Suppressor macrophage treated with lipopolysaccharide for 4 hours (primary cell): ENCODE measurements around the gene RNF157.
"Not testable (repeated sequence)": the region's sequence is repeated elsewhere in the genome, so short reads cannot be mapped to it uniquely, and the experiment has no call there.

Experiments
- DNase-seq: peaks from one replicate; pipeline ENCODE4 v3.0.0-alpha.2; 2020

RNF157 gene

DNA sequence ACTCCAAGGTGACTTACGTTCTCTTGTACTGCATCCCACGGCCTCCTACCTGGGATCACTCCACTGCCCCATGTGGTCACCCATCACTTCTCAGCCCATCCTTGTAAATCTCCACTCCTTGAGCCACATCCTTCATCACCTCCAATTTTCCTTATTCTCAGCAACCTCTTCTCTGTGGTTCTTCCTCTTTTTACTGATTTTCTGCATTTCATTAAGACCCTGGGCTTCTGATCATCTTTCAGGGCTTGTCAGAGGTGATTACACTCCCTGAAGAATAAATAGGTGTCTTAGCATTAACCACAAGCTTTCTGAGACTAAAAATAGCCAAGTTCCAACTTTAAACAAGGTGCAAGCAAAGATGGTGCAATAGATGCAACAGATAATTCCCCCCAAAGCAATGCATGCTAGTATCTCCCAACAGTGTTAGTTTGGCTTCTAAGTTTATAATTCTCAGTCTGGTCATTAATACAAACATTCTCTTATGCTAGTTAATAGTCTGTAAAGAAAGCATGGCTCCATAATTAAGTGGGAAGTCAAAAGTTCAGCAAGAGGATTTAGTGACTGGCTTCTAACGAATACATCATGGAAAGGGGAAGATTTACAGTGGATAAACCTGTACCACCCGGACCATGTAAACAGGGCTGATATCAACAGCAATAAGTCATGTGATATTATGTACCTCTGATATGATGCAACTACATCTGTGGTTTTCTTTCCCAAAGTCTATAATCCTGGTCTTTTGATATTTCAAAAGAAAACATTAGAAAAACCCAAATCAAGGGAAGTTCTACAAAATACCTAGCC is 51.9 kb downstream of the RNF157 start:
- DNase-seq = no peak

GRCh38 chr17:76186774-76187173 is 53.5 kb downstream of the RNF157 start:
- not testable (repeated sequence) for DNase-seq

DNA sequence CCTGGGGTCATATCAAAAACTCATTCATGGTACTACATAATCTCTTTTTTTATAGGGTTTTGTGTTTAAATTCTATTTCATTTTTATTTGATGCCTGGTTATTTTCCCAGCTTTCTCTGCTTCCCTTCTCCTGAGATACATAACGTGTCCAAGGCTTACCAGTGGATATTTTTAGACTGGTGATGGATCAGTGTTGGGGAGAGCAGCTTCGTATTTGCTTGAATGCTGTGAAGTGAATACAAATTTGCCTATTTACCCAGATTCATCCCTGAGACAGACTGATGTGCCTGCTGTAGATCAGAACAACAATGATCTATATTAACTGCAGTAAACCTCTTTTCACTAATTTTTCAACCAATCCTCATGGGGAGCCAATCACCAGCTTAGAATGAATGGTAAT is 56.0 kb downstream of the RNF157 start:
- DNase-seq = no peak

GRCh38 chr17:76182016-76182764 is 58.1 kb downstream of the RNF157 start:
- peak; percentile 91 for DNase-seq

DNA sequence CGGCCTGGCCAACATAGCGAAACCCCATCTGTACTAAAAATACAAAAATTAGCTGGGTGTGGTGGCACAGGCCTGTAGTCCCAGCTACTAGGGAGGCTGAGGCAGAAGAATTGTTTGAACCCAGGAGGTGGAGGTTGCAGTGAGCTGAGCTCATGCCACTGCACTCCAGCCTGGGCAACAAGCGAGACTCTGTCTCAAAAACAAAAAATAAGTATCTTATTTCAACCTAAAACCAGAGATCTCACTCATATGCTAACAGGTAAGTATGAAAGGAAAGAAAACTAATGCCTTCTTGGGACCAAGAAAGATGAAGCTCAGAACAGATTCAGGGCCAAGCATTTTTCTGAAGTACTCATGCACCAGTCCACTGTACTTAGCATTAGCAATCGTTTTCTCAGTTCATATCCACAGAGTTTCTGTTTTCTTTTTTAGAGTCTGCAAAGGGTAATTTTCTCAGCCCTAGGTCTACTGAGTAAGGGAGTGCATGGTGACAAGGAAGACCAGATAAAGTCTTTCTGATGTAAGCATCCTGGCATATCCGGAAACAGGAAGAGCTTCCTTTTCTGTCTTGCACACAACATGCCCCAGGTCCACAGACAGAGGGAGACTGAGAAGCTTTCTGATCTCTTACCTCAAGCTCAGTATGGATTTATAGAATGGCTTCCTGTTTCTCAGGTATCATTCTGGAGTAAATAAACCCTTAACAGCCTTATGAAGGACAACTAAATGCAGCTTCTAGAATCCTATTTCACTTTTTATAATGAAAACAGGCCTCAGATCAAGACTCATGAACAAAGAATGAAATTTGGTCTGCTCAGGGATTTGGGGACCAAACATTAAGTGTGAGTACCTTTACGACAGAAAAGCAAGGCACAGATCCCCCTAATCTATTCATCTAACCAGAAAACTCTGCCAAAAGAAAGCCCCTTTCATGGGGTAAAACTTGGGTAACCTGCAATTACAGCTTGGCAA is 60.5 kb downstream of the RNF157 start:
- no peak for DNase-seq

DNA sequence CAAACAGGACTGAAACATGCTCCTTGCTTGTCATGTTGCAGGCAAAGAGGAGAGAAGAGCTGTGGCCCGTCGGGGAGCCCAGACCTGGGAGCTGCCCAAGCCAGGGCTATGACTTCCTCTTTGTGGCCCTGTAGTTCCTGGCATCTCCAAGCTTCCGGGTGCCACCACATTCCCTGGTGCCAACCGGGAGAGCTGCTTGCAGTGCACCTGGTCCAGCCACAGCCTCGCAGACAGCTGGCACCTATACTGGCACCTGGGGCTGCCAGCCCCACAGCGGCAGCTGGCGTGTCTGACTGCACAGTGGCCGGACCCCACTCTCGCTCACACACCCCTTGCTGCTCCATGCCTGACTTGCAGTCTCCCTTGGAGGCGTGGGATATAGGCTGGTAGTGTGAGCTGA is 62.2 kb downstream of the RNF157 start:
- DNase-seq = no peak

GRCh38 chr17:76176701-76177574 is 63.4 kb downstream of the RNF157 start:
- DNase-seq = no peak

- no peak for DNase-seq
Measured at GRCh38 chr17:76174037-76174436, 66.3 kb downstream of the RNF157 start.

- no peak for DNase-seq
Measured at GRCh38 chr17:76173474-76173873, 66.8 kb downstream of the RNF157 start.

- no peak for DNase-seq
Measured at GRCh38 chr17:76171706-76172105, 68.6 kb downstream of the RNF157 start.

GRCh38 chr17:76170114-76170513 is 70.2 kb downstream of the RNF157 start:
- DNase-seq = no peak

DNA sequence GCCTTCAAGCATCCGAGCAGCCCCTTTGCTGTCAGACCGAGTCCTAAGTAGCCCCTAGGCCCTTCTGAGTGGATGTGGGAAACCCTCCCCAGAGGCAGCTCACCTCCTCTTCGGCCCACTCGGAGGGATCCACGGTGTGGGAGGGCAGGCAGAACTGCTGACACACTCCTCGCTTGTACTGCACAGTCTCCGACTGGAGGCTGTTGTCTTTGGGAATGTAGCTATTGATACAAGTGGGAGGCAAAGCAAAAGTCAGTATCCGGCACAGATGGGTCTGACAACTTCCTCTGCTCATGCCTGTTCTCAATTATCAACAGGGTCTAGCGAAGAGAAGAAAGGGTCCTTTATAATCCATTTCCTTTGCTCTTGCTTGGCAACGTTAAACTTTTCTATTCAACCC is 73.4 kb downstream of the RNF157 start:
- DNase-seq = no peak

DNA sequence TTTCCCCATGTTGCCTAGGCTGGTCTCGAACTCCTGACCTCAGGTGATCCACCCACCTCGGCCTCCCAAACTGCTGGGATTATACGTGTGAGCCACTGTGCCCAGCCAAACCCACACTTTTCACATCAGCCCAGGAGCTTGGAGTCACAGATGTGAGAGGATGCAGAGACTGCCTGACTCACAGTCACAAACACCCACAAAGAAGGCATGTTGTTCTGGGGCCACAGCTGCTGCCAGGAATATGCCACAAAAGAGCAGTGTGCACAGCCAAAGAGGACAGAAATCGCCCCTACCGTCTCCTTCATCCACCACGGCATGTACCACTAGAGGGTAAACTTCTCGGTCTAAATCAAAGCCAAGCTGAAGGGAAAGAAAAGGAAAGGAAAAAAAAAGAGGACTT is 74.1 kb downstream of the RNF157 start:
- no peak for DNase-seq

DNA sequence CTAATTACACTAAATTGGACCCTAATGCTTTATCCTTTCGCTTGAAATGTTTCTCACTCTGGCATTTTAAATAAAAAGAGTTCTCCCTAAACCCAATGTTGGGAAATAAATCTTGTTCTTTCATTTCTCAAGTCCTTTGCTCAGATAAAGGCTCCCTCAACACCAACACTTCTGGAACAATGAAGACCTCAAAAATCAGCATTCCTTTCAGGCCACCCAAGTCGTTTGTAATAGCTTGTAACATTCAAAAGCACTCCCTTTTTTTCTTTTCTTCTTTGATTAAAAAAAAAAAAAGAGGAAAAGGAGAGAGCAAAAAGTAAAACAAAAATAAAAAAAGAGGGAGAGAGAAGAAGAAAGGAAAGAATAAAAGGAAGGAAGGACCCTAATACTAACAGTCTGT is 76.0 kb downstream of the RNF157 start:
- DNase-seq = no peak

GRCh38 chr17:76163919-76164318 is 76.4 kb downstream of the RNF157 start:
- DNase-seq = no peak

- DNase-seq = no peak
Measured at GRCh38 chr17:76161619-76162266, 78.5 kb downstream of the RNF157 start.

- no peak for DNase-seq
Measured at GRCh38 chr17:76160896-76161528, 79.3 kb downstream of the RNF157 start.

GRCh38 chr17:76159157-76159556 is 81.1 kb downstream of the RNF157 start:
- no peak for DNase-seq

- DNase-seq = no peak
Measured at GRCh38 chr17:76157759-76158158, 82.5 kb downstream of the RNF157 start.

DNA sequence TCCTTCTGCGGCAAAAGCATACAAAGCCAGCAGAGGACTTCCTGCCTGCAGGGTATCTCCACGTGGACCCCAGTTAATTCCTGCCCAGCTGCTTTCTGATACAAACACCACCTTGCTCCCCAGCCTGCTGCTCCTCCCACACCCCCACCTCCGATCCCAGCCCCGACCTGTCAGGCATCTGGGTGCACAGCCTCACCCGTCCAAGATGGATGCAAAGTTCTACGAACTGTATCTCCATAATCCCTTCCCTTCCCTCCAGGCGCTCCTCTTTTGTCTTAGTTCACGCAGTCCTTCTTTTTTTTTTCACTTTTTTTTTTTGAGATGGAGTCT is 83.7 kb downstream of the RNF157 start:
- DNase-seq = no peak

- no peak for DNase-seq
Measured at GRCh38 chr17:76155988-76156661, 84.2 kb downstream of the RNF157 start.
